IMR-90 (cell line): Measurements from ENCODE around the gene TASP1. TPM values are rescaled to one million over a fixed set of nuclear protein-coding genes. Genes with fewer than 3 reads are reported as not detected.

ENCODE experiments used
- ATAC-seq: fragments of 200-7000 bp; cut with Tn5 transposase; 2 replicates; pipeline ENCODE4 v1.9.1; 2020; ENCODE audit warnings: low read depth, mild to moderate bottlenecking, moderate library complexity
- BruUV-seq: library from RNA; stranded (reverse); fragments of 400-500 nt; replicated peaks from 2 replicates; lab custom pipeline; 2021; lab: Mats Ljungman, UMichigan
- CTCF ChIA-PET: fragments of 300-600 bp; formaldehyde crosslinking; extraction: SDS; loops from one replicate; lab custom pipeline; 2021; ENCODE audit warnings: antibody characterized with exemption; lab: Yijun Ruan, JAX
- POLR2A ChIA-PET: fragments of 300-600 bp; sonication (Branson Sonifier 250); formaldehyde crosslinking; loops from one replicate; lab custom pipeline; 2022; ENCODE audit warnings: antibody characterized with exemption; ENCODE audit not compliant: unreplicated experiment; lab: Charles Lee
- DNase-seq: peaks from one replicate; pipeline ENCODE4 v3.0.0; 2013
- H2AFZ ChIP-seq: replicated peaks from 2 replicates; pipeline ENCODE3; 2013; ENCODE audit warnings: low read length, mild to moderate bottlenecking; ENCODE audit not compliant: poor library complexity
- H2AK5ac ChIP-seq: 2 replicates; pipeline ENCODE4 v1.6.1; 2013; ENCODE audit warnings: low read depth, low read length, inconsistent platforms
- H2AK9ac ChIP-seq: replicated peaks from 2 replicates; pipeline ENCODE3; 2013; ENCODE audit warnings: mild to moderate bottlenecking, low read depth, low read length, moderate library complexity; ENCODE audit not compliant: poor library complexity
- H2BK120ac ChIP-seq: 2 replicates; pipeline ENCODE4 v1.6.1; 2013; ENCODE audit warnings: low read depth, low read length, inconsistent platforms
- H2BK15ac ChIP-seq: 3 replicates; pipeline ENCODE4 v1.6.1; 2013; ENCODE audit warnings: low read depth, low read length, inconsistent platforms
- H2BK20ac ChIP-seq: 2 replicates; pipeline ENCODE4 v1.6.1; 2013; ENCODE audit warnings: low read depth, mild to moderate bottlenecking, inconsistent platforms, low read length, moderate library complexity
- H2BK5ac ChIP-seq: 2 replicates; pipeline ENCODE4 v1.6.1; 2013; ENCODE audit warnings: mild to moderate bottlenecking, low read depth, low read length, inconsistent platforms; ENCODE audit not compliant: poor library complexity, severe bottlenecking
- H3K14ac ChIP-seq: replicated peaks from 2 replicates; pipeline ENCODE4 v1.6.1; 2013; ENCODE audit warnings: low read depth, low read length, inconsistent platforms
- H3K18ac ChIP-seq: 2 replicates; pipeline ENCODE4 v1.6.1; 2013; ENCODE audit warnings: low read depth, low read length, control low read depth
- H3K23ac ChIP-seq: 2 replicates; pipeline ENCODE4 v1.6.1; 2013; ENCODE audit warnings: low read depth, low read length, inconsistent platforms
- H3K27ac ChIP-seq: 2 replicates; pipeline ENCODE4 v1.5.1; 2013; ENCODE audit warnings: mild to moderate bottlenecking, control low read depth, low read length; ENCODE audit not compliant: insufficient read depth
- H3K27me3 ChIP-seq: 2 replicates; pipeline ENCODE4 v1.6.1; 2013; ENCODE audit warnings: low read length; ENCODE audit not compliant: control insufficient read depth, insufficient read depth
- H3K36me3 ChIP-seq: 2 replicates; pipeline ENCODE4 v1.6.1; 2013; ENCODE audit warnings: low read length, mixed read lengths; ENCODE audit not compliant: control insufficient read depth, insufficient read depth
- H3K4ac ChIP-seq: 2 replicates; pipeline ENCODE4 v1.6.1; 2013; ENCODE audit warnings: low read depth, low read length, inconsistent platforms
- H3K4me1 ChIP-seq: 2 replicates; pipeline ENCODE4 v1.6.1; 2013; ENCODE audit warnings: low read length, mixed read lengths; ENCODE audit not compliant: control insufficient read depth, insufficient read depth
- H3K4me2 ChIP-seq: 2 replicates; pipeline ENCODE4 v1.6.1; 2013; ENCODE audit warnings: low read depth, mild to moderate bottlenecking, control low read depth, low read length, moderate library complexity
- H3K4me3 ChIP-seq: 2 replicates; pipeline ENCODE4 v1.5.1; 2013; ENCODE audit warnings: low read depth, mild to moderate bottlenecking, control low read depth, low read length, moderate library complexity; ENCODE audit not compliant: insufficient read depth
- H3K56ac ChIP-seq: 2 replicates; pipeline ENCODE4 v1.6.1; 2013; ENCODE audit warnings: low read length, inconsistent platforms; ENCODE audit not compliant: insufficient read depth; ENCODE audit errors: extremely low read depth
- H3K79me1 ChIP-seq, 2 experiments: 2 replicates each; pipeline ENCODE4 v1.6.1; 2013; ENCODE audit warnings: low read length in 2 of 2, inconsistent platforms in 1 of 2, low read depth in 1 of 2
- H3K9ac ChIP-seq: 2 replicates; pipeline ENCODE4 v1.6.1; 2013; ENCODE audit warnings: low read depth, low read length, control low read depth
- H3K9me1 ChIP-seq: 2 replicates; pipeline ENCODE4 v1.6.1; 2013; ENCODE audit warnings: low read length, inconsistent platforms; ENCODE audit not compliant: insufficient read depth
- H3K9me3 ChIP-seq: 2 replicates; pipeline ENCODE4 v1.6.1; 2013; ENCODE audit warnings: low read length; ENCODE audit not compliant: control insufficient read depth, insufficient read depth
- H4K20me1 ChIP-seq: 2 replicates; pipeline ENCODE4 v1.6.1; 2013; ENCODE audit warnings: low read length, inconsistent platforms; ENCODE audit not compliant: insufficient read depth
- H4K5ac ChIP-seq: 2 replicates; pipeline ENCODE4 v1.6.1; 2013; ENCODE audit warnings: mild to moderate bottlenecking, low read depth, low read length, control low read depth
- H4K8ac ChIP-seq, 2 experiments: 2 replicates each; pipeline ENCODE4 v1.6.1; 2013; ENCODE audit warnings: low read depth in 2 of 2, low read length in 2 of 2, control low read depth in 1 of 2, inconsistent platforms in 1 of 2
- H4K91ac ChIP-seq: 2 replicates; pipeline ENCODE4 v1.6.1; 2013; ENCODE audit warnings: low read depth, low read length, inconsistent platforms; ENCODE audit not compliant: insufficient read depth
- CEBPB ChIP-seq: IDR thresholded peaks from 2 replicates; pipeline ENCODE4 v1.6.1; 2012; ENCODE audit warnings: low read depth, low read length, improper control_type of control experiment
- CTCF ChIP-seq: conservative IDR thresholded peaks from 2 replicates; pipeline ENCODE4 v1.5.1; 2012; ENCODE audit warnings: mild to moderate bottlenecking, low read depth, low read length, improper control_type of control experiment
- WGBS, 2 experiments: methylation state at CpG; one replicate each; pipeline versions ENCODE4 v1.1.5 to v1.1.7; 2013; ENCODE audit warnings: missing lambda C conversion rate in 2 of 2; ENCODE audit not compliant: insufficient read length in 1 of 2; ENCODE audit errors: extremely low coverage in 2 of 2; 5-methylcytosine and 5-hydroxymethylcytosine counted together
- dilution Hi-C: fragments of 300-500 bp; cut with HindIII; formaldehyde crosslinking; loops from one replicate; pipeline ENCODE4 v1.14.3; 2018; ENCODE audit warnings: low sequenced_read_pairs; ENCODE audit not compliant: unreplicated experiment
- in situ Hi-C: fragments of 300-500 bp; cut with MboI; formaldehyde crosslinking; loops from 3 replicates; pipeline ENCODE4 v1.14.3; 2019; ENCODE audit warnings: low sequenced_read_pairs, inconsistent platforms, mixed read lengths
- intact Hi-C: fragments of 100-400 bp; cut with micrococcal nuclease; formaldehyde crosslinking; loops from 2 replicates; pipeline ENCODE4 v1.10.0; 2022
- polyA plus RNA-seq, 3 experiments: library from polyadenylated mRNA; depleted of rRNA; stranded (reverse); fragments of >200 nt; gene quantifications; 2 replicates each; pipeline ENCODE4 v1.2.3, GENCODE V29; 2012; ENCODE audit warnings: low replicate concordance in 1 of 3
- total RNA-seq: library from RNA; depleted of rRNA; stranded (reverse); fragments of >200 nt; gene quantifications from 2 replicates; pipeline ENCODE4 v1.2.3, GENCODE V29; 2012

Gene TASP1
- total and polyA plus RNA-seq, 2 of the 4 experiments (the other 2 are of a cell fraction): 3.9 to 7.9 TPM

- DNase-seq: no peak
- Histone ChIP-seq H4K20me1 (no peaks in the 10 kb centered on the region), H3K27ac (no peak overlapping the region), H3K18ac (no peak overlapping the region), H3K36me3 (no peaks in the 10 kb centered on the region), H3K9ac (no peak overlapping the region), H3K4me2 (no peak overlapping the region), H3K79me1 (no peaks in the 10 kb centered on the region), H3K4me1 (no peaks in the 10 kb centered on the region), H3K9me1 (0 out of 2 replicates have a peak, but pooled peaks cover 2% of the 10 kb centered on the region), H3K56ac (no peak overlapping the region), H4K5ac (no peak overlapping the region), H3K27me3 (peaks cover 3% of the 10 kb centered on the region; the same call in 1 of the 2 replicates), H2BK20ac (no peak overlapping the region), H3K4ac (no peak overlapping the region), H2AK9ac (no peak overlapping the region), H2BK120ac (no peak overlapping the region), H4K8ac (no peak overlapping the region), H2BK5ac (no peak overlapping the region), H2BK15ac (no peak overlapping the region), H3K14ac (no peak overlapping the region), H3K23ac (no peak overlapping the region), H2AK5ac (no peak overlapping the region), H3K9me3 (no peaks in the 10 kb centered on the region), H2AFZ (no peak overlapping the region), H3K4me3 (no peak overlapping the region), H4K91ac (no peak overlapping the region)
- TF ChIP-seq CTCF: 0 out of 2 replicates have a peak, but pooled peaks have one; percentile 6
- TF ChIP-seq CEBPB: no peak
- no CpG with 5 or more reads among the region's 4 CpGs for WGBS, 2 experiments
- BruUV-seq: no TSS peak
- ATAC-seq: no peak
- ChIA-PET POLR2A (no interaction called here), CTCF (no interaction called here)
- intact Hi-C loops (no loop called here), dilution Hi-C loops (no loop called here), in situ Hi-C loops (no loop called here)
Measured at GRCh38 chr20:13644010-13644409, 5.3 kb upstream of the TASP1 start.
